Left lung (tissue), 10 donors: Measurements from ENCODE around the gene CDK6. TPM values are rescaled to one million over a fixed set of nuclear protein-coding genes. Genes with fewer than 3 reads are reported as not detected.
"Not testable (repeated sequence)": the region's sequence is repeated elsewhere in the genome, so short reads cannot be mapped to it uniquely, and the experiment has no call there.

ENCODE experiments used
- ATAC-seq: fragments of 200-7000 bp; cut with Tn5 transposase; one replicate; pipeline ENCODE4 v1.9.1; 2020; ENCODE audit warnings: moderate library complexity
- DNase-seq, 4 donors: peaks; one replicate each; pipeline ENCODE4 v3.0.0-alpha.2; 2013 to 2020
- H3K27ac ChIP-seq, 2 donors: fragments of 200-600 bp; sonication (generic) in 1 of 2; one replicate each; pipeline versions ENCODE4 v1.5.0 to v1.8.0; 2020 to 2021
- H3K27me3 ChIP-seq, 2 donors: fragments of 200-600 bp; sonication (generic) in 1 of 2; one replicate each; pipeline versions ENCODE4 v1.5.0 to v1.8.0; 2020 to 2021
- H3K36me3 ChIP-seq, 2 donors: fragments of 200-600 bp; sonication (generic) in 1 of 2; one replicate each; pipeline versions ENCODE4 v1.5.0 to v1.8.0; 2020 to 2021
- H3K4me1 ChIP-seq, 2 donors: fragments of 200-600 bp; one replicate each; pipeline ENCODE4 v1.8.0; 2021
- H3K4me3 ChIP-seq, 2 donors: fragments of 200-600 bp; sonication (generic) in 1 of 2; one replicate each; pipeline versions ENCODE4 v1.5.0 to v1.8.0; 2020 to 2021; ENCODE audit warnings: mild to moderate bottlenecking in 1 of 2
- H3K9me3 ChIP-seq, 2 donors: fragments of 200-600 bp; sonication (generic) in 1 of 2; one replicate each; pipeline versions ENCODE4 v1.5.0 to v1.8.0; 2020 to 2021
- intact Hi-C, 2 donors: fragments of 100-400 bp; cut with DNase I; formaldehyde crosslinking; loops; one replicate each; pipeline versions ENCODE4 v1.11.2 to v1.14.2; 2022
- polyA plus RNA-seq, 6 donors: library from polyadenylated mRNA; unstranded; fragments of 120-200 nt; gene quantifications; one replicate each; pipeline ENCODE4 v1.2.1, GENCODE V29; 2013; ENCODE audit not compliant: insufficient read length in 6 of 6
- total RNA-seq, 2 donors: library from RNA; stranded (reverse); fragmentation: NEBNext Ultra II Directional; extraction: Animal tissue kit (Norgen Biotek cat#: 25700); gene quantifications; one replicate each; pipeline ENCODE4 v1.2.1, GENCODE V29; 2021
- TF ChIP-seq, protein P1 (sequence below), 2 donors: fragments of 200-600 bp; sonication (generic) in 1 of 2; IDR thresholded peaks; one replicate each; pipeline versions ENCODE4 v1.5.0 to v1.8.0; 2021; ENCODE audit warnings: antibody characterized with exemption in 2 of 2
- donor health status: DM: no; HTN: yes; CAD: no.
- donor health status: DM: no; HTN: no; CAD: no.

Gene CDK6
- total and polyA plus RNA-seq, 8 donors: 20.3 to 52.2 (median 43.7) TPM

DNA sequence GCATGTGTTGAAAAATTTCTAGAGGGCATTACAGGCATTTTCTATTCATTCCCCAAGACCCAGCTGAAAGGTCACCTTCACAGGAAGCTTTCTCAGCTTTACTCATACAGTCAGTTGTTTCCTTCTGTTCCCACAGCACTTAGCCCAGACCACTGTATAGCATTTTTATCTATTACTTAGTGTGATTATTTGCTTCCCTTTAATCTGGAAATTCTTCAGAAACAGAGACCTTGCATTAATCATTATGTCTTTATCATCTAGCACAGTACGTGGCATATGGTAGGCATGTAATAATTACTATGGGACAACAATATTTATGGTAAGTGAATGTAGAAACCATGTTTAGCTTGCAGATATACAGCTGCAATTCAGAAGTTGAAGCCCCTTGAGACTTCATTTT is 38.2 kb upstream of the CDK6 start:
- DNase-seq (no peak), ATAC-seq (no peak)
- TF ChIP-seq, protein P1, sequence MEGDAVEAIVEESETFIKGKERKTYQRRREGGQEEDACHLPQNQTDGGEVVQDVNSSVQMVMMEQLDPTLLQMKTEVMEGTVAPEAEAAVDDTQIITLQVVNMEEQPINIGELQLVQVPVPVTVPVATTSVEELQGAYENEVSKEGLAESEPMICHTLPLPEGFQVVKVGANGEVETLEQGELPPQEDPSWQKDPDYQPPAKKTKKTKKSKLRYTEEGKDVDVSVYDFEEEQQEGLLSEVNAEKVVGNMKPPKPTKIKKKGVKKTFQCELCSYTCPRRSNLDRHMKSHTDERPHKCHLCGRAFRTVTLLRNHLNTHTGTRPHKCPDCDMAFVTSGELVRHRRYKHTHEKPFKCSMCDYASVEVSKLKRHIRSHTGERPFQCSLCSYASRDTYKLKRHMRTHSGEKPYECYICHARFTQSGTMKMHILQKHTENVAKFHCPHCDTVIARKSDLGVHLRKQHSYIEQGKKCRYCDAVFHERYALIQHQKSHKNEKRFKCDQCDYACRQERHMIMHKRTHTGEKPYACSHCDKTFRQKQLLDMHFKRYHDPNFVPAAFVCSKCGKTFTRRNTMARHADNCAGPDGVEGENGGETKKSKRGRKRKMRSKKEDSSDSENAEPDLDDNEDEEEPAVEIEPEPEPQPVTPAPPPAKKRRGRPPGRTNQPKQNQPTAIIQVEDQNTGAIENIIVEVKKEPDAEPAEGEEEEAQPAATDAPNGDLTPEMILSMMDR (IDR thresholded peaks at IDR 0.05): no peak
- H3K9me3 ChIP-seq: peaks cover 0 to 2% of the 10 kb centered on the region in 2 donors
- H3K27me3 ChIP-seq: no peaks in the 10 kb centered on the region
- no peaks in the 10 kb centered on the region for H3K36me3 ChIP-seq
- no peaks in the 10 kb centered on the region for H3K4me1 ChIP-seq
- intact Hi-C loops: no loop called here
- H3K4me3 ChIP-seq: no peak overlapping the region
- H3K27ac ChIP-seq: no peak overlapping the region

DNA sequence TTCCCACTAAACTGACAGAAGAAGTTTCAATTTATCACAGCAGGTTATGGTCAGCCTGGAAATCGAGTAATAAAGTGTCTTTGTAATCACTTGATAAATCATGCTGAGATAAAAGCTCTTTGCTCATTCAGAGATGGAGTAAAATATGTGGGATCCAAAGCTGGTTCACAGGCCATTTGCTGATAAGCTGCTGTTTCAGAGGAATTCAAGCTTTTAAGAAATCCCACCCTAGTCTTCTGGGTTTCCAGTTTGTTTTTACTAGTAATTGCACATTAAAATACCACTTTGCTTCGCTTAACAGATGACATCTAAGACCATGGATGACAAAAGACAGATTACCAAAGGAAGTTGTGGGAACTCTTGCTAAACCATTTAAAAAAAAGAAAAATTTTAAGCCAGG is 37.4 kb upstream of the CDK6 start:
- ATAC-seq: no peak
- Histone ChIP-seq H3K36me3 (no peaks in the 10 kb centered on the region), H3K9me3 (peaks cover 0 to 8% of the 10 kb centered on the region in 2 donors), H3K27me3 (no peaks in the 10 kb centered on the region), H3K27ac (no peak overlapping the region), H3K4me1 (no peaks in the 10 kb centered on the region), H3K4me3 (no peak overlapping the region)
- no peak for DNase-seq
- TF ChIP-seq, protein P1 (IDR thresholded peaks at IDR 0.05): no peak
- intact Hi-C loops: no loop called here

DNA sequence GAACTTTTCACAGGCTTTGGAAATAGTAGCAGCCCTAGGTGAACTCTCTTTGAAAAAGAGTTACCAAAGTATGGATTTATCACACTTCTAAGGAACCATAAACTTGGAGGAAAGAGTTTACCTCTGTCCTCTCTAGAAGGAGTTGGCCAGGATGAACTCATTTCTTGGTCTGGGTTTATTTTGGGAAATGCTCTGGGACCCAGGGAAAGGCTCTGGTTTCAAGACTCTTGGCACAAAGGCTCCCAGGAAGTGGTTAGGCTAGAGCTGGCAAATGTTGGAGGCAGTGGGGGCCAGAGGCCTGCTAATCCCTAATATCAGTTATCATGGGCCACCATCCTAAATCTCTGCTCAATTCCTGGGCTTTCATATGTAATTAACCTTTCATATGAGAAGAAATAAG is 36.3 kb upstream of the CDK6 start:
- DNase-seq (no peak), ATAC-seq (no peak)
- Histone ChIP-seq H3K9me3 (peaks cover 0 to 15% of the 10 kb centered on the region in 2 donors), H3K36me3 (no peaks in the 10 kb centered on the region), H3K4me1 (no peaks in the 10 kb centered on the region), H3K4me3 (no peak overlapping the region), H3K27ac (no peak overlapping the region), H3K27me3 (no peaks in the 10 kb centered on the region)
- intact Hi-C loops: no loop called here
- TF ChIP-seq, protein P1 (IDR thresholded peaks at IDR 0.05): no peak

DNA sequence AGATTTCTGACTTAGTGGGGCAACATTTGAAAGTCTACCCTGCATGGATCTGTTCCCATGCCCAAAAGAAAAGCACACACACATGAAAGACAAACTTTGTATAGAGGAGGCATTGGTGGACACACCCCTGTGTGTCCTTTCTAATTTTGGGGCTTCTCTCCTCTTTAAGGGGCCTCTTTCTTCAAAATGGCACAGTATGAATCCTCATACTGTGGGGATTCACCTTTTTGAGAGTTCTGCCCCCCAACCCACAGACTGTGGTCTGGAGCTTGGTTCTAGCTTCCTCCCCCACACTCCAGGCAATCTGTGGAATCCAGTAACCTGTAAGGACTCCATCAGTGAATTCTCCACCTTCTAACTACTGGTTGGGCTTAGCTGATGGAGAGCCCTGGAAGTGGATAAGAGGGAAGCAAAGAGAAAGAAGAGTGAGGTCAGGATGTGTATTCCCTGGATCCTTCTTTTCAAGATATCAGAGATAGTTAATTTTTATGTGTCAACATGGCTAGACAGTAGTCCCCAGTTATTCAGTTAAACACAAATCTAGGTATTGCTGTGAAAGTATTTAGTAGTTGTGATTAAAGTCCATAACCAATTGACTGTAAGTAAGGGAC is 32.4 kb upstream of the CDK6 start:
- no peak overlapping the region for H3K27ac ChIP-seq
- DNase-seq (no peak), ATAC-seq (no peak)
- H3K27me3 ChIP-seq: no peaks in the 10 kb centered on the region
- H3K9me3 ChIP-seq: peaks cover 0 to 15% of the 10 kb centered on the region in 2 donors
- H3K4me1 ChIP-seq: no peaks in the 10 kb centered on the region
- no peaks in the 10 kb centered on the region for H3K36me3 ChIP-seq
- intact Hi-C loops: no loop called here
- TF ChIP-seq, protein P1 (IDR thresholded peaks at IDR 0.05): no peak
- no peak overlapping the region for H3K4me3 ChIP-seq

DNA sequence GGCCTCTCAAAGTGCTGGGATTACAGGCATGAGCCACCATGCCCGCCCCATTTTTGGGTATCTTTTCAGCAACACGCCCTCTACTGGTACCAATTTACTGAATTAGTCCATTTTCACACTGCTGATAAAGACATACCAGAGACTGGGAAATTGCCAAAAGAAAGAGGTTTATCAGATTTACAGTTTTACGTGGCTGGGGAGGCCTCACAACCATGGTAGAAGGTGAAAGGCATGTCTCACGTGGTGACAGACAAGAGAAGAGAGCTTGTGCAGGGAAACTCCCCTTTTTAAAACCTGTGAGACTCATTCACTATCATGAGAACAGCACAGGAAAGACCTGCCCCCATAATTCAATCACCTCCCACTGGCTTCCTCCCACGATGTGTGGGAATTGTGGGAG is 27.8 kb upstream of the CDK6 start:
- H3K4me3 ChIP-seq, H3K27me3 ChIP-seq, intact Hi-C loops, H3K36me3 ChIP-seq, H3K4me1 ChIP-seq, ATAC-seq, DNase-seq, H3K27ac ChIP-seq, H3K9me3 ChIP-seq: not testable (repeated sequence)

DNA sequence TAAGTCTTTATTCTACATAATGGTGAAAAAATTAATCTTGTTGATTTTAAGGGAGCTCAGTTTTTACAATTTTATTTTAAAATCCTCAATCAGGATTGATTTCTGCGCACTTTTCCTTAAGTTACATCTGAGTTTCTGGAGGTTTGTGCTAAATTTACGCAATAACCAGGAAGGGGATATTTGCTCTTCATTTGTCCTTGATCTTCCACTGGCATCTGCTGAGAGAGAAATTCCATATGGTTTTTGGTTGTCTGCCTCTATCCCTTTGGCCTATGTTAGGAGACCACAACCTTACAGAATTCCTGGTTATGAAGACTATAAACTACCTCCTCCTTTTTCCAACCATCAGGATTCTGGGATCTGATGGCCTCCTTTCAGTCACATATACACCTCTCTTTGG is 20.1 kb upstream of the CDK6 start:
- TF ChIP-seq, protein P1 (IDR thresholded peaks at IDR 0.05): no peak
- Histone ChIP-seq H3K27ac (no peak overlapping the region), H3K9me3 (no peaks in the 10 kb centered on the region), H3K36me3 (no peaks in the 10 kb centered on the region), H3K4me3 (no peak overlapping the region), H3K4me1 (no peaks in the 10 kb centered on the region), H3K27me3 (no peaks in the 10 kb centered on the region)
- intact Hi-C loops: no loop called here
- ATAC-seq (no peak), DNase-seq (no peak)
